ENCODE measurements around the gene OR52N2.

OR52N2 gene

DNA sequence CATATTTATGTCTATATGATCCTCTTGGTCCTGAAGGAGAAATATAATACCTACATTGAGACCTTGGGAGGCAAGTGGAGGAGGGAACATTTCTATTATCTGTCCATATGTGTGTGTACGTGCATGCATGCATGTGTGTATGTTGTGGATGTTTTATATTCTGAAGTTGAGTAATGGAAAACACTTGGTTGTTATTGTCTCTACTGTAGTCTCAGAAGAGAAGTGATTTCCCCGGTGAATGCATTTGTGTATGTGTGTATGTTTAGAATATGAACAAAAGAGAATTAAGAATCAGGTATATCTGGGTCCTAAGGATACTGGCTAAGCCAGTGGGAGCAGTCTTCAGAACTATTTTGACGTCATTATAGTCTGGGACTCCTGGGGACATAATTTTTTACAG lies 17.6 kb upstream of the OR52N2 start, which contains the start of gene OR52N1:
TSS of gene OR52N1 (minus strand) at position 101 of the 400 bp plus-strand sequence. CDS start 2,449 bp downstream, outside the sequence.
- H2AFZ ChIP-seq (ENCODE audit: low read length): no peak within 1 kb of the TSS

DNA sequence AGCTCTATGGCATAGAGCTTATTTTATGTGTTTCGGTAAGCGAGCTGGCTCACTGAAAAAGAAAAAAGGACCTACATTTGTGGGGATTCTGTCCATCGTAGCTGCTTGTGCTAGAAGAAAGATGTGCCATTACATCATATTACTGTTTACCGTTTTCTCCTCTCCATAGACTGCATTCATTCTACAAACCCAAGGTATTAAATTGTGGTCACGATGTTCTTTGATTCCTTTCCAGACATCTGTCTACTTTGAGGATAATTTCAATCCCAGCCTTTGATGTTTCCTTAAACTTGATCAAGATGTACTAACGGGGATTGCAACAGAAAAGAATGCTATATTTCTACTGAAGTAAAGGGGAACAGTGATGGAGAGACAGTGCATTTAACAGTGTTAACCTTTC lies 12.2 kb upstream of the OR52N2 start:
- no peak for TF ChIP-seq EZH2 (IDR thresholded peaks at IDR 0.05; ENCODE audit: borderline replicate concordance, low read length)
- TF ChIP-seq CTCF (IDR thresholded peaks at IDR 0.05; ENCODE audit: low read length): no peak

More for the DNA sequence above, 17.6 kb upstream of the OR52N2 start, which contains the start of gene OR52N1:
- no peak within 1 kb of the TSS for H3K27ac ChIP-seq (ENCODE audit: low read depth, low read length, poor library complexity, severe bottlenecking)
- H3K36me3 ChIP-seq (ENCODE audit: insufficient read depth, low read length): no peaks in the 10 kb centered on the region
- no peak within 1 kb of the TSS for H3K4me3 ChIP-seq (ENCODE audit: low read depth, low read length, poor library complexity, severe bottlenecking)
- H3K9ac ChIP-seq (ENCODE audit: low read length): no peak within 1 kb of the TSS
- no peaks in the 10 kb centered on the region for H3K79me2 ChIP-seq (ENCODE audit: insufficient read depth, low read length)
- TF ChIP-seq CTCF (IDR thresholded peaks at IDR 0.05; ENCODE audit: low read length): no peak
- no peak for TF ChIP-seq EZH2 (IDR thresholded peaks at IDR 0.05; ENCODE audit: borderline replicate concordance, low read length)
- H4K20me1 ChIP-seq (ENCODE audit: insufficient read depth, low read length): no peaks in the 10 kb centered on the region
- H3K4me1 ChIP-seq (ENCODE audit: insufficient read depth, low read length, severe bottlenecking): no peaks in the 10 kb centered on the region
- H3K27me3 ChIP-seq (ENCODE audit: insufficient read depth, low read length): no peaks in the 10 kb centered on the region
- H3K4me2 ChIP-seq (ENCODE audit: low read length): no peak within 1 kb of the TSS
- H3K9me3 ChIP-seq (ENCODE audit: low read length): no peaks in the 10 kb centered on the region
- H3K9me2 ChIP-seq (ENCODE audit: low read depth, low read length): no peaks in the 10 kb centered on the region
- H3F3A ChIP-seq (ENCODE audit: insufficient read depth, low read length): no peaks in the 10 kb centered on the region

DNA sequence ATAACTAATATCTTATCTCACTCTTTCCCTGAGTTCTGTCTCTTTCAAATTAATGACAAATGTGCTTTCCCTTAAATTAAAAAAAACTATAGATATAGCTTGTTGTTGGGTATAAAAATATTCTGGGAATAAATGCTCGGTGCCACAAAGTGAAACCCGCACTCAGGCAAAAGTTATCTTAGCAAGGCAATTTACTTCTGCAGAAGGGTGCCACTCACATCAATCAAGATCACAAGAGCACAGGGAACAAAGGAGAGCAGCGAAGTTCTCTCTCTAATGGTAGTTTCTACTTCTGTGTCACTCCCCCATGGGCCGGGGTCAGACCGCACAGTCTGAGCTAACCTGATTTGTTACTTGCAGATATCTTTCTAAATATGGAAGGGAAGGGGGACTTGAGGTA lies 4.7 kb upstream of the OR52N2 start:
- H3K9me2 ChIP-seq (ENCODE audit: low read depth, low read length): no peaks in the 10 kb centered on the region
- H3K79me2 ChIP-seq (ENCODE audit: insufficient read depth, low read length): no peaks in the 10 kb centered on the region
- no peaks in the 10 kb centered on the region for H3K36me3 ChIP-seq (ENCODE audit: insufficient read depth, low read length)
- H3K9ac ChIP-seq (ENCODE audit: low read length): no peak overlapping the region
- no peak overlapping the region for H2AFZ ChIP-seq (ENCODE audit: low read length)
- H3K4me3 ChIP-seq (ENCODE audit: low read depth, low read length, poor library complexity, severe bottlenecking): no peak overlapping the region
- no peaks in the 10 kb centered on the region for H3K27me3 ChIP-seq (ENCODE audit: insufficient read depth, low read length)
- H3K4me1 ChIP-seq (ENCODE audit: insufficient read depth, low read length, severe bottlenecking): no peaks in the 10 kb centered on the region
- H4K20me1 ChIP-seq (ENCODE audit: insufficient read depth, low read length): no peaks in the 10 kb centered on the region
- H3K9me3 ChIP-seq (ENCODE audit: low read length): no peaks in the 10 kb centered on the region
- H3K27ac ChIP-seq (ENCODE audit: low read depth, low read length, poor library complexity, severe bottlenecking): no peak overlapping the region
- no peaks in the 10 kb centered on the region for H3F3A ChIP-seq (ENCODE audit: insufficient read depth, low read length)
- H3K4me2 ChIP-seq (ENCODE audit: low read length): no peak overlapping the region
- no peak for TF ChIP-seq CTCF (IDR thresholded peaks at IDR 0.05; ENCODE audit: low read length)
- TF ChIP-seq EZH2 (IDR thresholded peaks at IDR 0.05; ENCODE audit: borderline replicate concordance, low read length): no peak

More for the DNA sequence above, 12.2 kb upstream of the OR52N2 start:
- Histone ChIP-seq H3K4me1 (ENCODE audit: insufficient read depth, low read length, severe bottlenecking) (no peaks in the 10 kb centered on the region), H3K27ac (ENCODE audit: low read depth, low read length, poor library complexity, severe bottlenecking) (no peak overlapping the region), H3K4me2 (ENCODE audit: low read length) (no peak overlapping the region), H3K9me3 (ENCODE audit: low read length) (no peaks in the 10 kb centered on the region), H2AFZ (ENCODE audit: low read length) (no peak overlapping the region), H3K79me2 (ENCODE audit: insufficient read depth, low read length) (no peaks in the 10 kb centered on the region), H3K9ac (ENCODE audit: low read length) (no peak overlapping the region), H3K4me3 (ENCODE audit: low read depth, low read length, poor library complexity, severe bottlenecking) (no peak overlapping the region), H3K36me3 (ENCODE audit: insufficient read depth, low read length) (no peaks in the 10 kb centered on the region), H3F3A (ENCODE audit: insufficient read depth, low read length) (no peaks in the 10 kb centered on the region), H3K27me3 (ENCODE audit: insufficient read depth, low read length) (no peaks in the 10 kb centered on the region), H4K20me1 (ENCODE audit: insufficient read depth, low read length) (no peaks in the 10 kb centered on the region), H3K9me2 (ENCODE audit: low read depth, low read length) (no peaks in the 10 kb centered on the region)

Data from OCI-LY1 (cell line).